Measurements from ENCODE around the gene ASCC3.
"Not testable (repeated sequence)": the region's sequence is repeated elsewhere in the genome, so short reads cannot be mapped to it uniquely, and the experiment has no call there.

Gene ASCC3

GRCh38 chr6:100657678-100658330 is 223.3 kb downstream of the ASCC3 start:
- DNase-seq: peak; percentile 38

DNA sequence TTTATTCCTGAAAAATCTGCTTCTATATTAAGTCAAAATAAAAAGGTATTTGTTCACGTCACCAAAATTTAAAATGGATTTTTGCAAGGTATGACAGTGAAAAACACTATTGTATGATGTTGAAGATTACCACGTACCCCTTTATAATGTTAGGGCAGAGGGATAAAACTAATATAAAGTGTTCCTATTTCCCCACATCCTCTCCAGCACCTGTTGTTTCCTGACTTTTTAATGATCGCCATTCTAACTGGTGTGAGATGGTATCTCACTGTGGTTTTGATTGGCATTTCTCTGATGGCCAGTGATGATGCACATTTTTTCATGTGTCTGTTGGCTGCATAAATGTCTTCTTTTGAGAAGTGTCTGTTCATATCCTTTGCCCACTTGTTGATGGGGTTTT is 240.0 kb downstream of the ASCC3 start:
- not testable (repeated sequence) for DNase-seq

GRCh38 chr6:100633096-100633777 is 247.9 kb downstream of the ASCC3 start:
- DNase-seq: no peak

DNA sequence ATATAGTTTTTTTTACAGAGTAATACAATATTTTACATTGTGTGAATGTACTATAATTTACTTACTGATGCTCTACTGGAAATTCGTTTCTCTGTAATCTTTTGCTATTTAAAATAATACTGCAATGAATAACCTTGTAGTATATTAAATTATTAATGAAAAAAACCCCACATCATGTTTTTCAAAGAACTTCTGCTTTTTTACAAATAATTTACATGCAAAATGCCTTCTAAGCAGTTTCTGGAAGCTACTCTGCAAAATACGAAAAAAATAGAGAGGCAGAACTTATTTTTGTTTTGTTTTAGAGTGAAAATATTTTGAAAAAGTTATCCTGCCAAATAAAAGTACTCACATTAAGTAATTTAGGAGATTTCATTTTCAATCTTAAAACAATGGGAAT is 250.6 kb downstream of the ASCC3 start:
- DNase-seq: no peak

GRCh38 chr6:100627911-100628758 is 253.0 kb downstream of the ASCC3 start:
- no peak for DNase-seq

DNA sequence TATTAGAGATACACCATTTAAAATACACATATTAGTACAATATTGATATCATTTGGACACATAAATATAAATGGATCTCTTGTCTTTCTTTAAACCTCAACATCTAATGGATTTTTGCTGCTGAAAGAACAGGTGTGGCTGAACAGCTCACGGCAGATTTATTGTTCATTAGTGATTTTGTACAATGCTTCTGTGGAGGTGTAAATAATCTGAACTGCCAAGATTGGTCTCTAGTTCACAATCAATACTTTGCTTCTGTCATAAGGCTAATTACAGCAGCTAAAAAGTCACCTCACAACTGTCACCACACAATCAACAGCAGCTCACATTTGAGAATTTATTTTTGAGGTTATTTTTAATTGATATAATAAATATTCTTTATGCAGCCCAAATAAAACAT is 254.4 kb downstream of the ASCC3 start:
- no peak for DNase-seq

DNA sequence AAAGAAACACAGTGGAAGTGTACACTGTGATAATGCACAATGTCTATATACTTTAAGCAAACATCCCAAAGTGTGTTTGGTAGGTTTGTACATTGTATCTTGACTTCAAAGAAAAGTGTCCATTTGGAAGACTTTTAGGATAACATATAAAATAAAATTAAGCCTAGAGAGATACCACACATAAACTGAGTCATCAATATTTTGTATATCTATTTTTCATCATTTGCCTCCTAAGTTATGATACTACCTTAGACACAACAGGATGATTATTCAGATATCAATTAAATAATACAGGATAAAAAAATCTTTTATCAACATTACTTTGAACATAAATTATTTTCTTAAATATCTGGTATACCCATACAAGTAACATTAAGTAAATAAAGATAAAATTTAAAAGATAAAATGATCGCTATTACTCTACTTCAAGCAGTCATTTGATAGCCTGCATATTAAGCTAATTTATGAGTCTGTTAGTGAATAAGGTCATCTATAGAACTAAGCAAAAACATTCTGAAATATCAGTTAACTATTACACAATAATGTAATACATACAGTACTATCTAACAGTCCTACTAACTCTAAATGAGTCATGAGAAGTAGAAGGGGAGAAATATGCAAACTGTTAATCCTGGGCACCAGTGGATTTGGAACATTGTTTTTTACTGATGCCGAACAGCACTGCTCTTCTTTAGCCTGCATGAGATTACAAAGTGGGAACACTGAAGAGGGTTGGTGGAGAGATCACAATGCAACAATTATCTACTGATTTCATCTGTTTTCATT is 258.0 kb downstream of the ASCC3 start:
- DNase-seq: no peak

DNA sequence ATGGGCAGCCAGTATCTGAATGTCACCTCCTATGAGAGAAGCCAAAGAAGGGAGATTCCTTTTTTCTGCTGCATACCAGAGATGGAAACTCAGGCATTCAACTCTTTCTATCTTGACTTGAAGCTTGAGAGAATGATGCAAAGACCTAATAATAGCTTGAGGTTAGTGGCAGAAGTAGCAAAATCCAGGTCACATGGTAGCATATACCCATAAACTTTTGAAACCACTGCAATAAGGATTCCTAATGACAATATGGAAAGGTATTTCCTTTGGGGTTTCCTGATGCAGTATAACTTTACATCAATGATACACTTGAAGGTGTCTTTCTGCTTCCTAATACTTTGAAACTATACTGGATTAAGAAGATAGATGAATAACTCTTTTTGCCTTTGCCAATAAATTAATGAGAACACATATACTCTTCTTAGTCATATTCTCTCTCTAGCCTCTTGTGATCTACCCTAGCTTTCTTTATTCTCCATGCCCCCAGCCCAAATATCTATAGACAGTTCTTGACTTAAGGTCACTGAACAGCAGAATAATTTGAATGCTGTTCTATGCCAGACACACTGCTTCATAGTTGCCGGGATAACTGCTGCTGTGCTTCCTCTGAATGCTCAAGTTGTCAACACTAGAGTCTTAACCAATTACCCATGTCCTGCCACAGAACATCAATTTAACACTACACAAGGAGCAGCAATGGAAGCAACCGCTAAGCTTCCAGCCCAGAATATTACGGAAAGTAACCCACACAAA is 260.9 kb downstream of the ASCC3 start:
- DNase-seq: no peak

DNA sequence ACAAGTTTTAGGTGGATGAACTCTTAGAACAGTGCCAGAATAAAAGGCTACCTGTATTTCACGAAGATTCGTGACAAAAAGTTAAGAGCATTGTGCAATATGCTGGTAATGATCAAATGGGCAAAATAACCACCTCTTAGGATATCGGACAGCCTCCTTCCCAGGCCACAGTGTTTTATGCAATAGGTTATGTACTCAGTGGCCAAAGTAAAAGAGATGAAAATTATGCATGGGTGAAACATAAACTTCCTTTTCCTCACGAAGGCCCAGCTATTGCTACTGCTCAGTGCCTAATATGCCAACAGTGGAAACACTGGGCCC is 262.8 kb downstream of the ASCC3 start:
- no peak for DNase-seq

GRCh38 chr6:100617633-100618350 is 263.3 kb downstream of the ASCC3 start:
- DNase-seq: no peak

GRCh38 chr6:100614933-100615332 is 266.2 kb downstream of the ASCC3 start:
- no peak for DNase-seq

- DNase-seq: no peak
These were observed 266.7 kb downstream of the ASCC3 start for GRCh38 chr6:100614386-100614785.

- no peak for DNase-seq
These were observed 267.5 kb downstream of the ASCC3 start for GRCh38 chr6:100613656-100614055.

DNA sequence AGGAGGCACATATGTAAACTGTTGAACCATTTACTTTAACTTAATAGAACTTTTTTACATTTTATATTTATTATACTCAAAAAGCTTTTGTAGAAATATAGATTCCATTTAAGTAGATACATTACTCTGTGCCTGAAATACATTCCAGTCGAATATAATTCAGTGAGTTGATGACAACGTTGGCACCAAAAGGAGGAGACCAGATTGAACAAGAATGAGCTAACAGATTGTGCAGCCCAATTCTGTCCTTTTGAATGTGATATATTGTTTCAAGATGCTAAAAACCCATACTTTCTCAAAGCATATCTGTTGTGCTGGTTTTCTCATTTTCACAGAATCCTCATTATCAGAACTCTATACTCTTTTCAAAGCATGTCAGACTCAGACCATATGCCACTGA is 269.0 kb downstream of the ASCC3 start:
- DNase-seq: no peak

GRCh38 chr6:100599088-100599770 is 281.9 kb downstream of the ASCC3 start:
- DNase-seq: no peak

DNA sequence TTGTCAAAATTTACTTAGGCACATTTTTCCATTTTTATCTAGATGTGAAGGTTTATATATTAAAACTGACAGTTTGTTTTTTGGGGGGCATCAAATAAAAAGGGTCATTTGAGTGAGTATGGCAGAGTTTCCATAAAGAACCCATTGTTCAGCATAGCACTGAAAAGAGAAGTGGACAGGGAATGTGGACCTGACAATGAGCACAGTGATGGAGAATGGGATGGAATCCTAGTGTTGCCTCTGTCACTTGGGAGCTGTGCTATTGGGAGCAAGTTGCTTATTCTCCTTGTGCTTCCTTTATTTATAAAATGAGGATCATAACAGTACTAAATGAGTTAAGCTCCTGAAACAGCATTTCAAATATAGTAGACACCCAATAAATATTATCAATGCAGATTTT is 285.7 kb downstream of the ASCC3 start:
- DNase-seq: no peak

DNA sequence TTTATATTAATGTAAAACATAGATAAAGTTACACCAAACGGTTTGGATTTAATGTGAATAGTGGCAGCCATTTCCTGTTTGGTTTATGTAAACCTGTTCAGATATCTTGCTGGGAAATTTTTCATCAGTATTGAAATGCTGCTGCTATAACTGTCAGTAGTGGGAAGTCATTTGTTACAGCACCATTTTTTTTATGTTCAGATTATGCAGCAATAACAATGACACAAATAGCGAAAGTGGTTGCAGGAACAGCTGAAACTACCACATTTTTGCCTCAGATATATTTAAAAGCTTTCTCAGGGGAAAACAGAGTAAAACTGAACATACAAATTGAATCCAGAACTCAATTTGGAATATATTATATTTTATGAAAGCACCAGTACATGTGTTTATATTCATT is 287.6 kb downstream of the ASCC3 start:
- DNase-seq: no peak

GRCh38 chr6:100592929-100593328 is 288.2 kb downstream of the ASCC3 start:
- no peak for DNase-seq

- no peak for DNase-seq
These were observed 303.7 kb downstream of the ASCC3 start for GRCh38 chr6:100577425-100577824.

- DNase-seq: no peak
These were observed 305.2 kb downstream of the ASCC3 start for GRCh38 chr6:100575921-100576320.

DNA sequence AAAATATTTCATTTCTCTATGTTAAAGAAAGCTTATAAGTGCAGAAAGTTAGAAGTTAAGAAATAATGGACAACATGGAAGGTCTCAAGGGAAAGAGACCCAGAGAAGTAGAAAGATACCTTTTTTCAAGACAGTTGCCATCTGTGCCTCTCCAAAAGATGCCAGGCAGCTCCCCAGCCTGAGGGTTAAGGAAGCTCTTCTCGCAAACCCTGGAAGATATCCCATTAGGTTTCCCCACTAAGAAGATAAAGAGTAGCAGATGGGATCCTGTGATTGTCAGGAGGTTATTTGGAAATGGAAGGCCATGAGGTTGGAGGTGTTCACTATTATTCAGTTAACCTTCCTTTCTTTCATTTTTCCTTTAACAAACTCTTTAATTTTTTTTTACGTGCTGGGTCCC is 306.3 kb downstream of the ASCC3 start:
- DNase-seq: no peak
